OCI-LY1 (cell line): ENCODE measurements around the gene PDGFD.

Experiments
- H2AFZ ChIP-seq: fragments of 200-600 bp; sonication (generic), shearing (Covaris generic); 2 replicates; pipeline ENCODE4 v1.6.0; 2014; ENCODE audit warnings: antibody characterized with exemption, mild to moderate bottlenecking, low read length
- H3F3A ChIP-seq: fragments of 200-600 bp; sonication (generic), shearing (Covaris generic); 2 replicates; pipeline ENCODE4 v1.6.0; 2014; ENCODE audit warnings: mild to moderate bottlenecking, antibody characterized with exemption, low read length, moderate library complexity; ENCODE audit not compliant: insufficient read depth
- H3K27ac ChIP-seq: fragments of 200-600 bp; sonication (generic); 2 replicates; pipeline ENCODE4 v1.5.1; 2014; ENCODE audit warnings: low read length, mixed run types, mild to moderate bottlenecking, low read depth; ENCODE audit not compliant: poor library complexity, severe bottlenecking
- H3K27me3 ChIP-seq: fragments of 200-600 bp; sonication (generic); 2 replicates; pipeline ENCODE4 v1.6.0; 2014; ENCODE audit warnings: antibody characterized with exemption, mild to moderate bottlenecking, low read length, moderate library complexity; ENCODE audit not compliant: insufficient read depth
- H3K36me3 ChIP-seq: fragments of 200-600 bp; sonication (generic); 2 replicates; pipeline ENCODE4 v1.6.1; 2014; ENCODE audit warnings: mild to moderate bottlenecking, antibody characterized with exemption, low read length, moderate library complexity, mixed read lengths; ENCODE audit not compliant: insufficient read depth
- H3K4me1 ChIP-seq: fragments of 200-600 bp; sonication (generic); 2 replicates; pipeline ENCODE4 v1.5.1; 2014; ENCODE audit warnings: mild to moderate bottlenecking, low read length, moderate library complexity; ENCODE audit not compliant: insufficient read depth, severe bottlenecking
- H3K4me2 ChIP-seq: fragments of 200-600 bp; sonication (generic), shearing (Covaris generic); 2 replicates; pipeline ENCODE4 v1.6.1; 2014; ENCODE audit warnings: low read length
- H3K4me3 ChIP-seq: fragments of 200-600 bp; sonication (generic); 2 replicates; pipeline ENCODE4 v1.5.1; 2014; ENCODE audit warnings: low read length, low read depth, mild to moderate bottlenecking, mixed read lengths; ENCODE audit not compliant: poor library complexity, severe bottlenecking
- H3K79me2 ChIP-seq: fragments of 200-600 bp; shearing (Covaris generic); 2 replicates; pipeline ENCODE4 v1.6.1; 2016; ENCODE audit warnings: mixed run types, low read length, mixed read lengths; ENCODE audit not compliant: insufficient read depth
- H3K9ac ChIP-seq: fragments of 200-600 bp; sonication (generic), shearing (Covaris generic); 2 replicates; pipeline ENCODE4 v1.6.1; 2014; ENCODE audit warnings: mild to moderate bottlenecking, low read length, mixed read lengths
- H3K9me2 ChIP-seq: fragments of 200-600 bp; sonication (generic), shearing (Covaris generic); 2 replicates; pipeline ENCODE4 v1.6.1; 2014; ENCODE audit warnings: low read depth, mild to moderate bottlenecking, low read length, mixed read lengths
- H3K9me3 ChIP-seq: fragments of 200-600 bp; shearing (Covaris generic); 2 replicates; pipeline ENCODE4 v1.6.1; 2014; ENCODE audit warnings: low read length, mixed read lengths
- H4K20me1 ChIP-seq: fragments of 200-600 bp; sonication (generic), shearing (Covaris generic); 2 replicates; pipeline ENCODE4 v1.6.0; 2016; ENCODE audit warnings: mild to moderate bottlenecking, low read length; ENCODE audit not compliant: insufficient read depth
- CTCF ChIP-seq: fragments of 200-600 bp; sonication (generic), shearing (Covaris generic); IDR thresholded peaks from 2 replicates; pipeline ENCODE4 v1.5.1; 2017; ENCODE audit warnings: mild to moderate bottlenecking, antibody characterized with exemption, low read length, moderate library complexity, mixed read lengths
- EZH2 ChIP-seq: fragments of 200-600 bp; sonication (generic), shearing (Covaris generic); IDR thresholded peaks from 2 replicates; pipeline ENCODE4 v1.8.0; 2017; ENCODE audit warnings: borderline replicate concordance, mixed run types, mild to moderate bottlenecking, antibody characterized with exemption, low read length, moderate library complexity, mixed read lengths

PDGFD gene

GRCh38 chr11:103993507-103993906 lies 170.4 kb downstream of the PDGFD start:
- no peaks in the 10 kb centered on the region for H3K9me2 ChIP-seq
- no peak overlapping the region for H3K9ac ChIP-seq
- no peaks in the 10 kb centered on the region for H3F3A ChIP-seq
- H3K36me3 ChIP-seq: no peaks in the 10 kb centered on the region; the same call in 1 of the 2 replicates
- no peak for TF ChIP-seq CTCF
- TF ChIP-seq EZH2: no peak
- no peak overlapping the region for H3K4me2 ChIP-seq
- H3K9me3 ChIP-seq: no peaks in the 10 kb centered on the region
- H3K4me1 ChIP-seq: no peaks in the 10 kb centered on the region
- no peaks in the 10 kb centered on the region for H3K27me3 ChIP-seq
- H3K27ac ChIP-seq: no peak overlapping the region
- no peaks in the 10 kb centered on the region for H3K79me2 ChIP-seq
- H2AFZ ChIP-seq: no peak overlapping the region
- H4K20me1 ChIP-seq: no peaks in the 10 kb centered on the region
- H3K4me3 ChIP-seq: no peak overlapping the region

DNA sequence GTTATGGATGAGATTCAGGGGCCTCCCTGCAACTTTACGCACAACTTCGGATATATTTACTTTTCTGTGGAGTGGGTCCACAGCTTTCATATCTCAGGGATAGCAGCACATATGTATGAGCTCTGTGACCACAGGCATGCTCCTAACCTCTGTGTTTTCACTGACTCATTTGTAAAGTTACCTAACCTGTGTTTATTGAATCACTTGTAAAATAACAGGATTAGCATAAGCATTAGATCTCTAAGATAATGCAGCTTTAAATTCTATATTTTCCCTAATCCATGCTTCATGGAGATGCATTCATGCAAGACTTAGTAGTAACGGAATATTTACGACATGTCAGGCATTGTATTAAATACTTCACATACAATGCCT lies 175.4 kb downstream of the PDGFD start:
- Histone ChIP-seq H3K36me3 (no peaks in the 10 kb centered on the region), H3K27ac (no peak overlapping the region), H3K9ac (no peak overlapping the region), H3K79me2 (no peaks in the 10 kb centered on the region), H3K4me3 (no peak overlapping the region), H3K27me3 (no peaks in the 10 kb centered on the region), H3K4me2 (no peak overlapping the region), H4K20me1 (no peaks in the 10 kb centered on the region), H2AFZ (no peak overlapping the region), H3K9me3 (no peaks in the 10 kb centered on the region), H3F3A (no peaks in the 10 kb centered on the region), H3K9me2 (no peaks in the 10 kb centered on the region), H3K4me1 (no peaks in the 10 kb centered on the region)
- TF ChIP-seq CTCF (no peak), EZH2 (no peak)

DNA sequence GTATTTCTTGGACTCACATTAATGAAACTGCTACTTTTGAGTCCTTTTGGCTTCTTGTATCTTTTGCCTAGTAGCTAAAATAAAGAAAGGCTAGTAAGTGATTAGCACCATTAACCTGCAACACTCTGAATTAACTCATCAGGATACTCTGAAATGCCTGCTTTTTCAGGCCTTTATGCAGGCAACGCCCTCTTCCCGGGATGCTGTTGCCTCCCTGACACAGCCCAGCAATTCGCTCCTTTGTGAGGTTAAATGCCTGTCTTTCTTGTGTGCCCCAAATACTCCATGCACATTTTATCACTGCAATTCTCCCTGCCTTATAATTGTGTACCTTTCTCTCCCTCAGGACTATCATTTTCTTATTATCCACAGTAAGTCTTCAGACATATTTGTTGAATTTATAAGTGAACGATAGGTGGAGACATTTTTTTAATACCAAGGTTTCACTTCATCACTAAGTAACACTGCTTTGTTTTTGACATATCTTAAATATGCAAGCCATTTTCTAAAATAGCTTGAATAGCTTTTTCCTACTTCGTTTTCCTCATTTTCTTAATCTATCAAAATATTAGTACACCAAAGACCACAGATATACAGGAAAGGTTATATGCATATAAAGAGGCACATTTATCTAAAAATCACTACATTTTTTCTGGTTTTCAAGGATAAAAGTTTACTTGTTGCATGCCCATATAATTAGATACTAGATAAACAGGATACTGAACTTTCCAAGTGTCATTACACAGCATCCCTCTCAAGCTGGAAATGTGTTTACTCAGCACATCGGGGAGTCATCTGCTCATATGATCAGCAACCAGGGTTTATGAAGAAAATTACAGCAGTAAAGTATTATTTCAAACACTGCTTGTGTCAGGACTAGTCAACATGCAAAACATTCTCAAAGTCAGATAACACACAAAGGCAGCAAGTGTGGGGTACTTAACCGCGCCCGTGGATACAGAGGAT lies 176.0 kb downstream of the PDGFD start:
- H3K4me3 ChIP-seq: no peak overlapping the region
- no peak overlapping the region for H3K27ac ChIP-seq
- TF ChIP-seq EZH2 (no peak), CTCF (peak; percentile 36; the same call in 1 of the 2 replicates)
- H3K9me3 ChIP-seq: no peaks in the 10 kb centered on the region
- no peaks in the 10 kb centered on the region for H3K9me2 ChIP-seq
- H2AFZ ChIP-seq: no peak overlapping the region
- H3K79me2 ChIP-seq: no peaks in the 10 kb centered on the region
- no peak overlapping the region for H3K4me2 ChIP-seq
- H3K27me3 ChIP-seq: no peaks in the 10 kb centered on the region
- H3K4me1 ChIP-seq: no peaks in the 10 kb centered on the region
- H3K9ac ChIP-seq: no peak overlapping the region
- no peaks in the 10 kb centered on the region for H4K20me1 ChIP-seq
- H3F3A ChIP-seq: no peaks in the 10 kb centered on the region
- no peaks in the 10 kb centered on the region for H3K36me3 ChIP-seq
